ENCODE data around the gene MEGF9.
"Not testable (repeated sequence)": the region's sequence is repeated elsewhere in the genome, so short reads cannot be mapped to it uniquely, and the experiment has no call there.

The MEGF9 gene

GRCh38 chr9:120755810-120756434 is 41.7 kb upstream of the MEGF9 start:
- no peak overlapping the region for H3K4me3 ChIP-seq (ENCODE audit: low read depth, low read length)
- peak; percentile 70; the same call in 1 of the 2 replicates for TF ChIP-seq CTCF (IDR thresholded peaks at IDR 0.05; ENCODE audit: borderline replicate concordance, insufficient read depth, low read depth, low read length)

- H3K4me3 ChIP-seq (ENCODE audit: low read depth, low read length), result no peak overlapping the region
- TF ChIP-seq CTCF (IDR thresholded peaks at IDR 0.05; ENCODE audit: borderline replicate concordance, insufficient read depth, low read depth, low read length), result no peak
Measured at GRCh38 chr9:120755044-120755443, 40.8 kb upstream of the MEGF9 start.

GRCh38 chr9:120750421-120750820 is 36.2 kb upstream of the MEGF9 start:
- no peak for TF ChIP-seq CTCF (IDR thresholded peaks at IDR 0.05; ENCODE audit: borderline replicate concordance, insufficient read depth, low read depth, low read length)
- H3K4me3 ChIP-seq (ENCODE audit: low read depth, low read length), result no peak overlapping the region

GRCh38 chr9:120746366-120746765 is 32.1 kb upstream of the MEGF9 start:
- not testable (repeated sequence) for H3K4me3 ChIP-seq (ENCODE audit: low read depth, low read length)

GRCh38 chr9:120745278-120745677 is 31.0 kb upstream of the MEGF9 start:
- no peak overlapping the region for H3K4me3 ChIP-seq (ENCODE audit: low read depth, low read length)
- TF ChIP-seq CTCF (IDR thresholded peaks at IDR 0.05; ENCODE audit: borderline replicate concordance, insufficient read depth, low read depth, low read length), result no peak

GRCh38 chr9:120742951-120743416 is 28.7 kb upstream of the MEGF9 start:
- no peak overlapping the region for H3K4me3 ChIP-seq (ENCODE audit: low read depth, low read length)
- peak; percentile 76; the same call in 1 of the 2 replicates for TF ChIP-seq CTCF (IDR thresholded peaks at IDR 0.05; ENCODE audit: borderline replicate concordance, insufficient read depth, low read depth, low read length)

- TF ChIP-seq CTCF (IDR thresholded peaks at IDR 0.05; ENCODE audit: borderline replicate concordance, insufficient read depth, low read depth, low read length), result no peak
- H3K4me3 ChIP-seq (ENCODE audit: low read depth, low read length), result no peak overlapping the region
Measured at GRCh38 chr9:120741701-120742100, 27.4 kb upstream of the MEGF9 start.

Measured in GM12875 (cell line).